Measurements from ENCODE around the gene GFY. TPM values are rescaled to one million over a fixed set of nuclear protein-coding genes. Genes with fewer than 3 reads are reported as not detected.

The GFY gene
- total RNA-seq, 1 donor from 2014 or later, result not detected

GRCh38 chr19:49408816-49409440, 16.3 kb upstream of the GFY start:
- no peaks in the 10 kb centered on the region for H3K9me3 ChIP-seq
- no peak for DNase-seq (ENCODE audit: extremely low spot score in 2 of 2)
- no peak overlapping the region for H3K27ac ChIP-seq
- H3K27me3 ChIP-seq, result no peaks in the 10 kb centered on the region
- no peak for TF ChIP-seq POLR2A (IDR thresholded peaks at IDR 0.05)
- no peak for TF ChIP-seq POLR2AphosphoS5 (IDR thresholded peaks at IDR 0.05; ENCODE audit: insufficient read depth in 1 of 2, low read depth in 1 of 2)
- TF ChIP-seq, protein P1, sequence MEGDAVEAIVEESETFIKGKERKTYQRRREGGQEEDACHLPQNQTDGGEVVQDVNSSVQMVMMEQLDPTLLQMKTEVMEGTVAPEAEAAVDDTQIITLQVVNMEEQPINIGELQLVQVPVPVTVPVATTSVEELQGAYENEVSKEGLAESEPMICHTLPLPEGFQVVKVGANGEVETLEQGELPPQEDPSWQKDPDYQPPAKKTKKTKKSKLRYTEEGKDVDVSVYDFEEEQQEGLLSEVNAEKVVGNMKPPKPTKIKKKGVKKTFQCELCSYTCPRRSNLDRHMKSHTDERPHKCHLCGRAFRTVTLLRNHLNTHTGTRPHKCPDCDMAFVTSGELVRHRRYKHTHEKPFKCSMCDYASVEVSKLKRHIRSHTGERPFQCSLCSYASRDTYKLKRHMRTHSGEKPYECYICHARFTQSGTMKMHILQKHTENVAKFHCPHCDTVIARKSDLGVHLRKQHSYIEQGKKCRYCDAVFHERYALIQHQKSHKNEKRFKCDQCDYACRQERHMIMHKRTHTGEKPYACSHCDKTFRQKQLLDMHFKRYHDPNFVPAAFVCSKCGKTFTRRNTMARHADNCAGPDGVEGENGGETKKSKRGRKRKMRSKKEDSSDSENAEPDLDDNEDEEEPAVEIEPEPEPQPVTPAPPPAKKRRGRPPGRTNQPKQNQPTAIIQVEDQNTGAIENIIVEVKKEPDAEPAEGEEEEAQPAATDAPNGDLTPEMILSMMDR (IDR thresholded peaks at IDR 0.05), result no peak
- H3K36me3 ChIP-seq, result no peaks in the 10 kb centered on the region
- intact Hi-C loops (cut with DNase I), result no loop called here
- no peaks in the 10 kb centered on the region for H3K4me1 ChIP-seq
- no peak overlapping the region for H3K4me3 ChIP-seq

- H3K9me3 ChIP-seq, result no peaks in the 10 kb centered on the region
- intact Hi-C loops (cut with DNase I), result no loop called here
- H3K4me1 ChIP-seq, result no peaks in the 10 kb centered on the region
- DNase-seq (ENCODE audit: extremely low spot score in 2 of 2), result no peak
- TF ChIP-seq POLR2A (IDR thresholded peaks at IDR 0.05), result no peak
- TF ChIP-seq, protein P1 (IDR thresholded peaks at IDR 0.05), result no peak
- TF ChIP-seq POLR2AphosphoS5 (IDR thresholded peaks at IDR 0.05; ENCODE audit: insufficient read depth in 1 of 2, low read depth in 1 of 2), result no peak
- H3K27me3 ChIP-seq, result no peaks in the 10 kb centered on the region
- H3K36me3 ChIP-seq, result no peaks in the 10 kb centered on the region
- H3K27ac ChIP-seq, result no peak overlapping the region
- no peak overlapping the region for H3K4me3 ChIP-seq
Measured at GRCh38 chr19:49409441-49410029, 15.7 kb upstream of the GFY start.

DNA sequence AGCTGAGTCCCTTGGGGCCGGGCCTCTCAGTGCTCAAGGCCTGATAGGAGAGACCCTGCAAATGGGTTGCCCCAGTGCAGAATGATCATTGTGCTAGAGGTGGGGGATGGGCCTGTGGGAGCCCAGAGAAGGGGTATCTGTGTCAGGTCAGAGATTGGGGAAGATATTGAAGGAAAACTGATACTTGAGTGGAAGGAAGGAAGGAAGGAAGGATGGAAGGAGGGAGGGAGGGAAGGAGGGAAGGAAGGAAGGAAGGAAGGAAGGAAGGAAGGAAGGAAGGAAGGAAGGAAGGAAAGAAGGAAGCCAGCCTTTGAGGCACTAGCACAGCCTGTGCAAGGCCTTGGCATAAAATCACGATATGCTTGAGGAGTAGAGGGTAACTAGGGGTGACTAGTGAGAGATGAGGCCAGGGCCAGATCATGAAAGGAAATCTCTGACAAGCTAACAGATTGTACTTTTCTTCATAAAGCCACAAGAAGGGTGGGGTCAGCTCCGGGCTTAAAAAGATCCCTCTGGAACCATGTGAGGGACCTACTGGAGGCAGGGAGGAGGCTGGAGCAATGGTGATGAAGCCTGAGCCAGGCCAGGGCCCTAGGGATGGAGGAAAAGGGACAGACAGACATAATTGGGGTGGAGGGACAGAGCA, 13.4 kb upstream of the GFY start:
- Histone ChIP-seq H3K4me3 (no peak overlapping the region), H3K9me3 (no peaks in the 10 kb centered on the region), H3K27ac (no peak overlapping the region), H3K4me1 (no peaks in the 10 kb centered on the region), H3K27me3 (no peaks in the 10 kb centered on the region), H3K36me3 (no peaks in the 10 kb centered on the region)
- TF ChIP-seq POLR2A (IDR thresholded peaks at IDR 0.05), result no peak
- no peak for TF ChIP-seq POLR2AphosphoS5 (IDR thresholded peaks at IDR 0.05; ENCODE audit: insufficient read depth in 1 of 2, low read depth in 1 of 2)
- TF ChIP-seq, protein P1 (IDR thresholded peaks at IDR 0.05), result no peak
- intact Hi-C loops (cut with DNase I), result no loop called here
- DNase-seq (ENCODE audit: extremely low spot score in 2 of 2), result no peak

GRCh38 chr19:49413348-49413747, 11.8 kb upstream of the GFY start:
- Histone ChIP-seq H3K27me3 (no peaks in the 10 kb centered on the region), H3K36me3 (no peaks in the 10 kb centered on the region), H3K27ac (no peak overlapping the region), H3K4me1 (no peaks in the 10 kb centered on the region), H3K4me3 (no peak overlapping the region), H3K9me3 (no peaks in the 10 kb centered on the region)
- TF ChIP-seq POLR2AphosphoS5 (IDR thresholded peaks at IDR 0.05; ENCODE audit: insufficient read depth in 1 of 2, low read depth in 1 of 2) (no peak), POLR2A (IDR thresholded peaks at IDR 0.05) (no peak)
- TF ChIP-seq, protein P1 (IDR thresholded peaks at IDR 0.05), result no peak
- DNase-seq (ENCODE audit: extremely low spot score in 2 of 2), result no peak
- intact Hi-C loops (cut with DNase I), result no loop called here

GRCh38 chr19:49414256-49414655, 10.9 kb upstream of the GFY start:
- DNase-seq (ENCODE audit: extremely low spot score in 2 of 2), result no peak
- intact Hi-C loops (cut with DNase I), result no loop called here
- Histone ChIP-seq H3K4me1 (no peaks in the 10 kb centered on the region), H3K36me3 (no peaks in the 10 kb centered on the region), H3K9me3 (no peaks in the 10 kb centered on the region), H3K27ac (no peak overlapping the region), H3K4me3 (no peak overlapping the region), H3K27me3 (no peaks in the 10 kb centered on the region)
- no peak for TF ChIP-seq POLR2AphosphoS5 (IDR thresholded peaks at IDR 0.05; ENCODE audit: insufficient read depth in 1 of 2, low read depth in 1 of 2)
- TF ChIP-seq, protein P1 (IDR thresholded peaks at IDR 0.05), result no peak
- TF ChIP-seq POLR2A (IDR thresholded peaks at IDR 0.05), result no peak

Data from vagina (tissue), 2 donors.